ENCODE data around the gene FRMD4A.

DNA sequence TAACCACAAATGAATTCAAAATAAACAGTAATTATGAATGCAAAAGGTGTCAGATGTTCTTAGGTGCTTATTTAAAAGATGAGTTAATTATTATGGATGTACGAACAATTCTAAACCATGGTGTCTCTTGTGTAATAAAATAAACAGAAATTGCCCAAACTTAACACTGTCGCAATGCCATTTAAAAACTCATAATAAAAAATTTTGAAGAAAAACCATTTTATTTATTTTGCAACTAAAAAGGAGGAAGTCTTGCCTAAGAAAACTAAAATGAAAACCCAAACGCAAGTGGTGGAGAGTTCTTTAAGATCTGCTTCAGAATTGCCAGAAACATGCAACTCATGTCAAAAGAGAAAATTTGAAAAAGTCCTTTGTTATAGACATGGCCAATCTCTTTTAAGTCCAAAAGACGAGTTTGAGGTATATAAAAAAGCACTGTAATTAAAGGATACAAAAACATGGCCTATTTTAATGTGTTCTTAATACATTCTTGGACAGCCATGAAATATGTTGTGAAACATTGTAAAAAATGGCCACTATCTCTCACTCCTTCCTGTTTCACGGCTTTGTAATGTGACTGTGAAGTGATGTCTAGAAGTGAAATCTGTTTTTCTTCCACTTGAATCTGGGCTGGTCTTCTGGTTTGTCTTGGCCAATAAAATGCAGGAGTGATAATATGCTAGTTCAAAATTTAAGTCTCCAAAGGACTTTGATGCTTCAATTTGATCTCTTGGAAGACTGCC lies 421.0 kb downstream of the FRMD4A start:
- TF ChIP-seq, protein P1, sequence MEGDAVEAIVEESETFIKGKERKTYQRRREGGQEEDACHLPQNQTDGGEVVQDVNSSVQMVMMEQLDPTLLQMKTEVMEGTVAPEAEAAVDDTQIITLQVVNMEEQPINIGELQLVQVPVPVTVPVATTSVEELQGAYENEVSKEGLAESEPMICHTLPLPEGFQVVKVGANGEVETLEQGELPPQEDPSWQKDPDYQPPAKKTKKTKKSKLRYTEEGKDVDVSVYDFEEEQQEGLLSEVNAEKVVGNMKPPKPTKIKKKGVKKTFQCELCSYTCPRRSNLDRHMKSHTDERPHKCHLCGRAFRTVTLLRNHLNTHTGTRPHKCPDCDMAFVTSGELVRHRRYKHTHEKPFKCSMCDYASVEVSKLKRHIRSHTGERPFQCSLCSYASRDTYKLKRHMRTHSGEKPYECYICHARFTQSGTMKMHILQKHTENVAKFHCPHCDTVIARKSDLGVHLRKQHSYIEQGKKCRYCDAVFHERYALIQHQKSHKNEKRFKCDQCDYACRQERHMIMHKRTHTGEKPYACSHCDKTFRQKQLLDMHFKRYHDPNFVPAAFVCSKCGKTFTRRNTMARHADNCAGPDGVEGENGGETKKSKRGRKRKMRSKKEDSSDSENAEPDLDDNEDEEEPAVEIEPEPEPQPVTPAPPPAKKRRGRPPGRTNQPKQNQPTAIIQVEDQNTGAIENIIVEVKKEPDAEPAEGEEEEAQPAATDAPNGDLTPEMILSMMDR (IDR thresholded peaks at IDR 0.05) = no peak
- no peak for TF ChIP-seq POLR2A (IDR thresholded peaks at IDR 0.05)
